ENCODE measurements around the gene REL.
A peak's percentile ranks its signal among the peaks of the same experiment; 100 is the strongest.
"Not testable (repeated sequence)": the region's sequence is repeated elsewhere in the genome, so short reads cannot be mapped to it uniquely, and the experiment has no call there.

REL gene

GRCh38 chr2:60881047-60881932, at the start of gene REL:
Gene REL (plus strand): TSS chr2:60881574. CDS start chr2:60881841, 267 bp downstream.
- DNase-seq (ENCODE audit: low read depth in 3 of 3), result peak; percentile 76 to 91 (median 84)

GRCh38 chr2:60831921-60832320, 49.5 kb upstream of the REL start:
- no peak for DNase-seq (ENCODE audit: low read depth in 3 of 3)

GRCh38 chr2:60832621-60833020, 48.8 kb upstream of the REL start:
- no peak for DNase-seq (ENCODE audit: low read depth in 3 of 3)

- DNase-seq (ENCODE audit: low read depth in 3 of 3), result no peak
These were observed 47.1 kb upstream of the REL start for GRCh38 chr2:60834270-60834717.

GRCh38 chr2:60836491-60836890, 44.9 kb upstream of the REL start:
- no peak for DNase-seq (ENCODE audit: low read depth in 3 of 3)

GRCh38 chr2:60837123-60837522, 44.3 kb upstream of the REL start:
- no peak for DNase-seq (ENCODE audit: low read depth in 3 of 3)

GRCh38 chr2:60838481-60838880, 42.9 kb upstream of the REL start:
- DNase-seq (ENCODE audit: low read depth in 3 of 3), result no peak

GRCh38 chr2:60839126-60839813, 42.1 kb upstream of the REL start:
- DNase-seq (ENCODE audit: low read depth in 3 of 3), result no peak

GRCh38 chr2:60840880-60841279, 40.5 kb upstream of the REL start:
- no peak for DNase-seq (ENCODE audit: low read depth in 3 of 3)

- DNase-seq (ENCODE audit: low read depth in 3 of 3), result no peak
These were observed 38.4 kb upstream of the REL start for GRCh38 chr2:60843006-60843405.

- no peak for DNase-seq (ENCODE audit: low read depth in 3 of 3)
These were observed 37.3 kb upstream of the REL start for GRCh38 chr2:60844105-60844504.

GRCh38 chr2:60847854-60848253, 33.5 kb upstream of the REL start:
- DNase-seq (ENCODE audit: low read depth in 3 of 3), result no peak

- DNase-seq (ENCODE audit: low read depth in 3 of 3), result no peak
These were observed 32.2 kb upstream of the REL start for GRCh38 chr2:60849187-60849586.

- no peak for DNase-seq (ENCODE audit: low read depth in 3 of 3)
These were observed 29.0 kb upstream of the REL start for GRCh38 chr2:60852282-60852860.

- no peak for DNase-seq (ENCODE audit: low read depth in 3 of 3)
These were observed 27.8 kb upstream of the REL start for GRCh38 chr2:60853531-60853930.

GRCh38 chr2:60855989-60856669, 25.2 kb upstream of the REL start:
- no peak for DNase-seq (ENCODE audit: low read depth in 3 of 3)

- no peak for DNase-seq (ENCODE audit: low read depth in 3 of 3)
These were observed 24.3 kb upstream of the REL start for GRCh38 chr2:60857056-60857455.

- DNase-seq (ENCODE audit: low read depth in 3 of 3), result no peak
These were observed 22.5 kb upstream of the REL start for GRCh38 chr2:60858897-60859311.

- DNase-seq (ENCODE audit: low read depth in 3 of 3), result no peak
These were observed 19.6 kb upstream of the REL start for GRCh38 chr2:60861736-60862135.

GRCh38 chr2:60862642-60863041, 18.7 kb upstream of the REL start:
- DNase-seq (ENCODE audit: low read depth in 3 of 3), result no peak

- not testable (repeated sequence) for DNase-seq (ENCODE audit: low read depth in 3 of 3)
These were observed 16.0 kb upstream of the REL start for GRCh38 chr2:60865361-60865760.

GRCh38 chr2:60867007-60867406, 14.4 kb upstream of the REL start:
- DNase-seq (ENCODE audit: low read depth in 3 of 3), result no peak
